Neural cell (in vitro differentiated cells): ENCODE results near the gene ADGRE2.

Source experiments
- EP300 ChIP-seq: fragments of 450-650 bp; conservative IDR thresholded peaks from 2 replicates; pipeline ENCODE4 v1.6.1; 2014; ENCODE audit warnings: antibody characterized with exemption, mild to moderate bottlenecking, moderate library complexity; ENCODE audit not compliant: poor library complexity, severe bottlenecking
- EZH2 ChIP-seq: fragments of 200-600, 300-800 bp; shearing (Covaris generic), sonication (generic); IDR thresholded peaks from 2 replicates; pipeline ENCODE4 v1.6.1; 2014; ENCODE audit warnings: antibody characterized with exemption, low read length, borderline replicate concordance, mild to moderate bottlenecking; ENCODE audit not compliant: insufficient read depth, poor library complexity, severe bottlenecking
- MXI1 ChIP-seq: fragments of 450-650 bp; conservative IDR thresholded peaks from 2 replicates; pipeline ENCODE4 v1.6.1; 2014; ENCODE audit warnings: antibody characterized with exemption, mild to moderate bottlenecking; ENCODE audit not compliant: poor library complexity, severe bottlenecking
- POLR2AphosphoS5 ChIP-seq: IDR thresholded peaks from 2 replicates; pipeline ENCODE4 v1.6.1; 2012
- RAD21 ChIP-seq: fragments of 450-650 bp; conservative IDR thresholded peaks from 2 replicates; pipeline ENCODE4 v1.6.1; 2014; ENCODE audit warnings: antibody characterized with exemption, mild to moderate bottlenecking, moderate library complexity
- SMC3 ChIP-seq: fragments of 450-650 bp; conservative IDR thresholded peaks from 2 replicates; pipeline ENCODE4 v1.6.1; 2014; ENCODE audit warnings: antibody characterized with exemption, mild to moderate bottlenecking, moderate library complexity; ENCODE audit not compliant: poor library complexity
- TAF1 ChIP-seq: IDR thresholded peaks from 2 replicates; pipeline ENCODE4 v1.6.1; 2012; ENCODE audit warnings: low read depth
- TF ChIP-seq, protein P1 (sequence below): fragments of 450-650 bp; IDR thresholded peaks from 2 replicates; pipeline ENCODE4 v1.5.1; 2014; ENCODE audit warnings: antibody characterized with exemption, mild to moderate bottlenecking, moderate library complexity; ENCODE audit not compliant: poor library complexity, severe bottlenecking
- TF ChIP-seq, protein P2 (sequence below): IDR thresholded peaks from 2 replicates; pipeline ENCODE4 v1.6.1; 2012; ENCODE audit warnings: borderline replicate concordance

DNA sequence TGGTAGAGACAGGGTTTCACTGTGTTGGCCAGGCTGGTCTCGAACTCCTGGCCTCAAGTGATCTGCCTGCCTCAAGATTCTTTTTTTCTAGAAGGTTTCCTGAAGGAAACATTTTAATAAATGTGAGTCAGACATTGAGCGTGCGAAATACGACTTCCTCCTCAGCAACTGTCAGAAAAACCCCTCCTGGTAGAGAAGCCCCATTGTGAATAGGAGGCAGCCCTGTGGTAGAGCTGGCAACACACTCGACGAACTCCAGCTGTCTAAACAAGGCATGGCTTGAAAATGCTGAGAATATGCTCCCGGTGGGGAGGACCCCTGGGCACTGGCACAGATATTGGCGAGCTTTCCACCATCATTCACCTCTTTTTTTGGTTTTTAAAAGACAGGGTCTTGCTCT lies 78.7 kb downstream of the ADGRE2 start:
- no peak for TF ChIP-seq EZH2
- TF ChIP-seq, protein P1, sequence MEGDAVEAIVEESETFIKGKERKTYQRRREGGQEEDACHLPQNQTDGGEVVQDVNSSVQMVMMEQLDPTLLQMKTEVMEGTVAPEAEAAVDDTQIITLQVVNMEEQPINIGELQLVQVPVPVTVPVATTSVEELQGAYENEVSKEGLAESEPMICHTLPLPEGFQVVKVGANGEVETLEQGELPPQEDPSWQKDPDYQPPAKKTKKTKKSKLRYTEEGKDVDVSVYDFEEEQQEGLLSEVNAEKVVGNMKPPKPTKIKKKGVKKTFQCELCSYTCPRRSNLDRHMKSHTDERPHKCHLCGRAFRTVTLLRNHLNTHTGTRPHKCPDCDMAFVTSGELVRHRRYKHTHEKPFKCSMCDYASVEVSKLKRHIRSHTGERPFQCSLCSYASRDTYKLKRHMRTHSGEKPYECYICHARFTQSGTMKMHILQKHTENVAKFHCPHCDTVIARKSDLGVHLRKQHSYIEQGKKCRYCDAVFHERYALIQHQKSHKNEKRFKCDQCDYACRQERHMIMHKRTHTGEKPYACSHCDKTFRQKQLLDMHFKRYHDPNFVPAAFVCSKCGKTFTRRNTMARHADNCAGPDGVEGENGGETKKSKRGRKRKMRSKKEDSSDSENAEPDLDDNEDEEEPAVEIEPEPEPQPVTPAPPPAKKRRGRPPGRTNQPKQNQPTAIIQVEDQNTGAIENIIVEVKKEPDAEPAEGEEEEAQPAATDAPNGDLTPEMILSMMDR = no peak
- TF ChIP-seq, protein P2, sequence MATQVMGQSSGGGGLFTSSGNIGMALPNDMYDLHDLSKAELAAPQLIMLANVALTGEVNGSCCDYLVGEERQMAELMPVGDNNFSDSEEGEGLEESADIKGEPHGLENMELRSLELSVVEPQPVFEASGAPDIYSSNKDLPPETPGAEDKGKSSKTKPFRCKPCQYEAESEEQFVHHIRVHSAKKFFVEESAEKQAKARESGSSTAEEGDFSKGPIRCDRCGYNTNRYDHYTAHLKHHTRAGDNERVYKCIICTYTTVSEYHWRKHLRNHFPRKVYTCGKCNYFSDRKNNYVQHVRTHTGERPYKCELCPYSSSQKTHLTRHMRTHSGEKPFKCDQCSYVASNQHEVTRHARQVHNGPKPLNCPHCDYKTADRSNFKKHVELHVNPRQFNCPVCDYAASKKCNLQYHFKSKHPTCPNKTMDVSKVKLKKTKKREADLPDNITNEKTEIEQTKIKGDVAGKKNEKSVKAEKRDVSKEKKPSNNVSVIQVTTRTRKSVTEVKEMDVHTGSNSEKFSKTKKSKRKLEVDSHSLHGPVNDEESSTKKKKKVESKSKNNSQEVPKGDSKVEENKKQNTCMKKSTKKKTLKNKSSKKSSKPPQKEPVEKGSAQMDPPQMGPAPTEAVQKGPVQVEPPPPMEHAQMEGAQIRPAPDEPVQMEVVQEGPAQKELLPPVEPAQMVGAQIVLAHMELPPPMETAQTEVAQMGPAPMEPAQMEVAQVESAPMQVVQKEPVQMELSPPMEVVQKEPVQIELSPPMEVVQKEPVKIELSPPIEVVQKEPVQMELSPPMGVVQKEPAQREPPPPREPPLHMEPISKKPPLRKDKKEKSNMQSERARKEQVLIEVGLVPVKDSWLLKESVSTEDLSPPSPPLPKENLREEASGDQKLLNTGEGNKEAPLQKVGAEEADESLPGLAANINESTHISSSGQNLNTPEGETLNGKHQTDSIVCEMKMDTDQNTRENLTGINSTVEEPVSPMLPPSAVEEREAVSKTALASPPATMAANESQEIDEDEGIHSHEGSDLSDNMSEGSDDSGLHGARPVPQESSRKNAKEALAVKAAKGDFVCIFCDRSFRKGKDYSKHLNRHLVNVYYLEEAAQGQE = no peak
- TF ChIP-seq TAF1 = no peak
- no peak for TF ChIP-seq EP300
- TF ChIP-seq POLR2AphosphoS5 = no peak
- no peak for TF ChIP-seq RAD21
- no peak for TF ChIP-seq SMC3
- no peak for TF ChIP-seq MXI1
